GM21367 (cell line): Measurements from ENCODE around the gene GALNT6.

ENCODE experiments used
- ATAC-seq: cut with Tn5 transposase; IDR thresholded peaks from one replicate; pipeline ENCODE4 v1.9.1; 2021; ENCODE audit not compliant: unreplicated experiment

The GALNT6 gene

GRCh38 chr12:51405801-51406207, 14.6 kb upstream of the GALNT6 start:
- ATAC-seq: no peak

- ATAC-seq: no peak
Observed at GRCh38 chr12:51404627-51405026, 13.4 kb upstream of the GALNT6 start.

GRCh38 chr12:51403681-51404136, 12.5 kb upstream of the GALNT6 start:
- ATAC-seq: no peak

- no peak for ATAC-seq
Observed at GRCh38 chr12:51403159-51403558, 12.0 kb upstream of the GALNT6 start.

- no peak for ATAC-seq
Observed at GRCh38 chr12:51401900-51402299, 10.7 kb upstream of the GALNT6 start.

GRCh38 chr12:51401486-51401885, 10.3 kb upstream of the GALNT6 start:
- no peak for ATAC-seq

GRCh38 chr12:51401020-51401419, 9.8 kb upstream of the GALNT6 start:
- no peak for ATAC-seq

- no peak for ATAC-seq
Observed at GRCh38 chr12:51399891-51400290, 8.7 kb upstream of the GALNT6 start.

GRCh38 chr12:51397670-51398069, 6.5 kb upstream of the GALNT6 start:
- ATAC-seq: no peak

- ATAC-seq: no peak
Observed at GRCh38 chr12:51395283-51396230, 4.4 kb upstream of the GALNT6 start.

- ATAC-seq: no peak
Observed at GRCh38 chr12:51393676-51394545, 2.7 kb upstream of the GALNT6 start.

- ATAC-seq: no peak
Observed at GRCh38 chr12:51392556-51393237, 1.5 kb upstream of the GALNT6 start.

- ATAC-seq: no peak
Observed at GRCh38 chr12:51390891-51391282, 319 bp downstream of the GALNT6 start.

- ATAC-seq: no peak
Observed at GRCh38 chr12:51390457-51390856, 749 bp downstream of the GALNT6 start.

GRCh38 chr12:51389302-51389999, 1.8 kb downstream of the GALNT6 start:
- no peak for ATAC-seq

- ATAC-seq: no peak
Observed at GRCh38 chr12:51388846-51389245, 2.4 kb downstream of the GALNT6 start.

- no peak for ATAC-seq
Observed at GRCh38 chr12:51388069-51388799, 3.0 kb downstream of the GALNT6 start.

GRCh38 chr12:51386351-51386750, 4.9 kb downstream of the GALNT6 start:
- no peak for ATAC-seq

GRCh38 chr12:51383269-51383905, 7.8 kb downstream of the GALNT6 start:
- no peak for ATAC-seq
